ENCODE data around the gene UGP2.

DNA sequence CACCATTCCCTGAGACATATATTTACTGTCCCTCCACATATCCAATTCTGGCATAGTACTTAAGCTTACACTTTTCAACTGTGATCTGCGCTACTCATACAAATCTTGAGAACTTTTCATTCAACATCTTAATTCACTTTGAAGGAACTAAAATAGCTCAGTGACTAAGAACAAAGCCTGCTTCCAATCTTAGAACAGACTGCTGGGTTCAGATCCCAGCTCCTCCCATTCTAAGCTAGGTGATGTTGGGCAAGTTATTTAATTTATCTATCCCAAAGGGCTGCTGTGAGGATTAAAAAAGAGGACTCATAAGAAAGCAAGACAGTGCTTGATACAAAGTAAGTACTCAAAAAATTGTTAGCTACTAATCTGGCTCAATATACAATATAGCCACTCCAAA is 57.9 kb downstream of the UGP2 start:
- TF ChIP-seq POLR2A (IDR thresholded peaks at IDR 0.05; ENCODE audit: low read length), result no peak
- no peak for TF ChIP-seq GATA1 (IDR thresholded peaks at IDR 0.05; ENCODE audit: low read depth, low read length)

Data from erythroblast (primary cell).